ENCODE results near the gene TSPAN18. TPM values are rescaled to one million over a fixed set of nuclear protein-coding genes. Genes with fewer than 3 reads are reported as not detected.
"Not testable (repeated sequence)": the region's sequence is repeated elsewhere in the genome, so short reads cannot be mapped to it uniquely, and the experiment has no call there.

Gene TSPAN18
- total and polyA plus RNA-seq, 2 experiments from 2014 or later, result 0.20 to 0.54 TPM

GRCh38 chr11:44870181-44870580, 143.4 kb downstream of the TSPAN18 start:
- peak; percentile 33 for DNase-seq
- no peak overlapping the region for H3K27ac ChIP-seq

GRCh38 chr11:44870615-44871176, 143.9 kb downstream of the TSPAN18 start:
- WGBS, 2 experiments (ENCODE audit: low coverage in 1 of 2, low lambda C conversion rate in 2 of 2, missing lambda C conversion rate in 2 of 2), result 96 to 98% methylated on average over 2 of the region's 2 CpGs
- Histone ChIP-seq H3K27ac (no peak overlapping the region), H3K9me2 (ENCODE audit: insufficient read depth) (no peaks in the 10 kb centered on the region), H4K20me1 (ENCODE audit: insufficient read depth) (no peaks in the 10 kb centered on the region), H2AFZ (no peak overlapping the region), H3K36me3 (ENCODE audit: low read depth) (no peaks in the 10 kb centered on the region), H3K9me3 (ENCODE audit: low read depth) (no peaks in the 10 kb centered on the region), H3K27me3 (replicated peaks; ENCODE audit: insufficient read depth) (no peaks in the 10 kb centered on the region), H3K4me1 (ENCODE audit: insufficient read depth) (0 out of 2 replicates have a peak, but pooled peaks cover 6% of the 10 kb centered on the region), H3K4me2 (ENCODE audit: unreplicated experiment) (no peak overlapping the region), H3F3A (ENCODE audit: insufficient read depth) (peaks cover 9% of the 10 kb centered on the region; the same call in 1 of the 2 replicates), H3K9ac (no peak overlapping the region), H3K79me2 (ENCODE audit: insufficient read depth) (no peaks in the 10 kb centered on the region), H3K4me3 (no peak overlapping the region)
- DNase-seq, result no peak
- TF ChIP-seq EZH2phosphoT487 (IDR thresholded peaks at IDR 0.05; ENCODE audit: insufficient read depth, low read depth) (no peak), EZH2 (IDR thresholded peaks at IDR 0.05; ENCODE audit: insufficient read depth, poor library complexity, severe bottlenecking) (no peak)
- in situ Hi-C loops (cut with MboI), result no loop called here

More at GRCh38 chr11:44870181-44870580, 143.4 kb downstream of the TSPAN18 start:
- H3K9me3 ChIP-seq (ENCODE audit: low read depth), result no peaks in the 10 kb centered on the region
- in situ Hi-C loops (cut with MboI), result no loop called here
- WGBS, 2 experiments (ENCODE audit: low coverage in 1 of 2, low lambda C conversion rate in 2 of 2, missing lambda C conversion rate in 2 of 2), result 54 to 57% methylated on average over 3 of the region's 3 CpGs
- no peak overlapping the region for H3K4me2 ChIP-seq (ENCODE audit: unreplicated experiment)
- H3F3A ChIP-seq (ENCODE audit: insufficient read depth), result peaks cover 9% of the 10 kb centered on the region; the same call in 1 of the 2 replicates
- TF ChIP-seq EZH2 (IDR thresholded peaks at IDR 0.05; ENCODE audit: insufficient read depth, poor library complexity, severe bottlenecking) (no peak), EZH2phosphoT487 (IDR thresholded peaks at IDR 0.05; ENCODE audit: insufficient read depth, low read depth) (no peak)
- H3K9ac ChIP-seq, result no peak overlapping the region
- 0 out of 2 replicates have a peak, but pooled peaks cover 6% of the 10 kb centered on the region for H3K4me1 ChIP-seq (ENCODE audit: insufficient read depth)
- H2AFZ ChIP-seq, result no peak overlapping the region
- no peak overlapping the region for H3K4me3 ChIP-seq
- H3K27me3 ChIP-seq (replicated peaks; ENCODE audit: insufficient read depth), result no peaks in the 10 kb centered on the region
- no peaks in the 10 kb centered on the region for H3K9me2 ChIP-seq (ENCODE audit: insufficient read depth)
- H3K36me3 ChIP-seq (ENCODE audit: low read depth), result no peaks in the 10 kb centered on the region
- H3K79me2 ChIP-seq (ENCODE audit: insufficient read depth), result no peaks in the 10 kb centered on the region
- H4K20me1 ChIP-seq (ENCODE audit: insufficient read depth), result no peaks in the 10 kb centered on the region

- H3K4me3 ChIP-seq; H3K36me3 ChIP-seq (ENCODE audit: low read depth); H3K9me3 ChIP-seq (ENCODE audit: low read depth); H4K20me1 ChIP-seq (ENCODE audit: insufficient read depth); H2AFZ ChIP-seq; H3K27me3 ChIP-seq (replicated peaks; ENCODE audit: insufficient read depth); H3K4me2 ChIP-seq (ENCODE audit: unreplicated experiment); H3K79me2 ChIP-seq (ENCODE audit: insufficient read depth); H3K9me2 ChIP-seq (ENCODE audit: insufficient read depth); H3K4me1 ChIP-seq (ENCODE audit: insufficient read depth); H3K9ac ChIP-seq; in situ Hi-C loops (cut with MboI); H3K27ac ChIP-seq; H3F3A ChIP-seq (ENCODE audit: insufficient read depth); DNase-seq: not testable (repeated sequence)
- 85 to 89% methylated on average over 2 to 3 of the region's 3 CpGs for WGBS, 2 experiments (ENCODE audit: low coverage in 1 of 2, low lambda C conversion rate in 2 of 2, missing lambda C conversion rate in 2 of 2)
Observed at GRCh38 chr11:44871682-44872081, 144.9 kb downstream of the TSPAN18 start.

GRCh38 chr11:44872556-44872955, 145.8 kb downstream of the TSPAN18 start:
- Histone ChIP-seq H3K4me3 (no peak overlapping the region), H3K9me3 (ENCODE audit: low read depth) (no peaks in the 10 kb centered on the region), H3K4me2 (ENCODE audit: unreplicated experiment) (no peak overlapping the region), H2AFZ (no peak overlapping the region), H3K4me1 (ENCODE audit: insufficient read depth) (0 out of 2 replicates have a peak, but pooled peaks cover 6% of the 10 kb centered on the region), H3F3A (ENCODE audit: insufficient read depth) (peaks cover 9% of the 10 kb centered on the region; the same call in 1 of the 2 replicates), H3K36me3 (ENCODE audit: low read depth) (no peaks in the 10 kb centered on the region), H3K9ac (no peak overlapping the region), H4K20me1 (ENCODE audit: insufficient read depth) (no peaks in the 10 kb centered on the region), H3K27ac (no peak overlapping the region), H3K79me2 (ENCODE audit: insufficient read depth) (no peaks in the 10 kb centered on the region), H3K9me2 (ENCODE audit: insufficient read depth) (no peaks in the 10 kb centered on the region), H3K27me3 (replicated peaks; ENCODE audit: insufficient read depth) (no peaks in the 10 kb centered on the region)
- WGBS, 2 experiments (ENCODE audit: low coverage in 1 of 2, low lambda C conversion rate in 2 of 2, missing lambda C conversion rate in 2 of 2), result 94 to 100% methylated on average over 1 of the region's 1 CpG
- in situ Hi-C loops (cut with MboI), result no loop called here
- DNase-seq, result no peak
- TF ChIP-seq EZH2phosphoT487 (IDR thresholded peaks at IDR 0.05; ENCODE audit: insufficient read depth, low read depth) (no peak), EZH2 (IDR thresholded peaks at IDR 0.05; ENCODE audit: insufficient read depth, poor library complexity, severe bottlenecking) (no peak)

All from GM23248 (cell line).